Measurements from ENCODE around the gene VEPH1. TPM values are rescaled to one million over a fixed set of nuclear protein-coding genes. Genes with fewer than 3 reads are reported as not detected.
A peak's percentile ranks its signal among the peaks of the same experiment; 100 is the strongest.

The VEPH1 gene
- total RNA-seq, 1 donor: 152 TPM

- no peak for TF ChIP-seq CTCF (IDR thresholded peaks at IDR 0.05; ENCODE audit: insufficient read depth, low read length)
- no peak for DNase-seq (ENCODE audit: low read depth)
- H3K4me3 ChIP-seq (ENCODE audit: low read depth, low read length): no peak overlapping the region
Measured at GRCh38 chr3:157300981-157301663, 202.1 kb downstream of the VEPH1 start.

DNA sequence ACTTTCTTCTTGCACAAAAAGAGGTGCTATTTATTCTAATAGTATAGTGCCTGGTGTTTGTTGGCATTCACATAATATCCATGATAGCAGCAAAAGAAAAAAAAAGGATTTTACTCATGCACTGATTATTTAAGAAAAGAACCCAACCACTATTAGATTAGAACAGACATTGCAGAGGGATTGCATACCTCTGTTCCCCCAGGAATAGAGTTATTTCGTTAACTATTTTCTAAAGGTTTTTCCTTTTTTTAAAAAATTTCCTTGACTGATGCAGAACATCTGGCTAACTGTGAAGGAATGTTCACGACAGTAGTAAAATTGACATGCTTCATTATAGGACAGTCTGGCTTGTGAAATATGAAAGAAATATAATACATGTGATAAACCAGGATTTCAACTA lies 203.1 kb downstream of the VEPH1 start:
- DNase-seq (ENCODE audit: low read depth): peak; percentile 85
- H3K4me3 ChIP-seq (ENCODE audit: low read depth, low read length): no peak overlapping the region
- no peak for TF ChIP-seq CTCF (IDR thresholded peaks at IDR 0.05; ENCODE audit: insufficient read depth, low read length)

GRCh38 chr3:157297328-157297915 lies 205.8 kb downstream of the VEPH1 start:
- H3K4me3 ChIP-seq (ENCODE audit: low read depth, low read length): no peak overlapping the region
- DNase-seq (ENCODE audit: low read depth): no peak
- no peak for TF ChIP-seq CTCF (IDR thresholded peaks at IDR 0.05; ENCODE audit: insufficient read depth, low read length)

DNA sequence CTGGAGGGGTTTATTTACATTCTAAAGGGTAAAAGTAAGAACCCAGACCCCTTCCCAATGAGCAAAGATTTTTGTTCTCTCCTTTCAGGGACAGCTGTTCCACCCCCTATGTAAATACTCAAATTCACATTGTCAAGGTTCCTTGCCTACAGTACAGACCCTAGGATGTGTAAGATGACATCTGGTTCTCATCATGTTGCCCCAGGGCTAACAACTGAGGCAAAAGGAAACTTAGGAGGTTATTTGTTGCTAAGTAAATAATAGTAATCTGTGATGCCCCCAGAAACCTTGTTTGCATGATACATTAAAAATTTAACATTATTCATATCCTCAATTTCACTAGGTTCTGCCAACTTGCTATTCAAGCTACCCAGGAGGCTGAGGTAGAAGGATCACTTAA lies 208.3 kb downstream of the VEPH1 start:
- DNase-seq (ENCODE audit: low read depth): no peak
- H3K4me3 ChIP-seq (ENCODE audit: low read depth, low read length): no peak overlapping the region
- no peak for TF ChIP-seq CTCF (IDR thresholded peaks at IDR 0.05; ENCODE audit: insufficient read depth, low read length)

GRCh38 chr3:157294491-157294890 lies 208.7 kb downstream of the VEPH1 start:
- no peak overlapping the region for H3K4me3 ChIP-seq (ENCODE audit: low read depth, low read length)
- DNase-seq (ENCODE audit: low read depth): peak; percentile 54
- TF ChIP-seq CTCF (IDR thresholded peaks at IDR 0.05; ENCODE audit: insufficient read depth, low read length): no peak

DNA sequence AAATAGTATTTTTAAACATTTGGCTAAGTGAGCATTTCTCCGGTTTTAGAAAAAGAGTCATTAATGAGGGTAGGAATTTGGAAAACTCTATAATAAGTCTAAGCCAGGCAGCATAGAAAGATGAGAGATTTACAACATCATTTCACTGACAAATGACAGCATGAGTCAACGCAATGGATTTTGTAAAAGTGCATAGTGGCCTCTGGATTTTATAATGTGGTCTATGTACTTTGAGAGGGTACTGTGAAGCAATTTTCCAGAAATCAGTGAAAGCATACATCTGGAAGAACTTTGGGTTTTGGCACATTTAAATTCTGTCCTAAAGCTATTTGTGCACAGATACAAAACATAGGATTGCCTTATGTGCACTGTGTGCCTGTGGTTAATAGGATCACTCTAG lies 212.4 kb downstream of the VEPH1 start:
- TF ChIP-seq CTCF (IDR thresholded peaks at IDR 0.05; ENCODE audit: insufficient read depth, low read length): no peak

More for the DNA sequence above, 212.4 kb downstream of the VEPH1 start:
- DNase-seq (ENCODE audit: low read depth): peak; percentile 98
- no peak overlapping the region for H3K4me3 ChIP-seq (ENCODE audit: low read depth, low read length)
